Measurements from ENCODE around the gene C1QTNF12.
"Not testable (repeated sequence)": the region's sequence is repeated elsewhere in the genome, so short reads cannot be mapped to it uniquely, and the experiment has no call there.

C1QTNF12 gene

GRCh38 chr1:1259540-1259939, 13.0 kb upstream of the C1QTNF12 start:
- DNase-seq (ENCODE audit: low read depth in 2 of 2), result no peak

GRCh38 chr1:1259119-1259488, 12.6 kb upstream of the C1QTNF12 start:
- no peak for DNase-seq (ENCODE audit: low read depth in 2 of 2)

- no peak for DNase-seq (ENCODE audit: low read depth in 2 of 2)
Observed at GRCh38 chr1:1256956-1257871, 10.7 kb upstream of the C1QTNF12 start.

- DNase-seq (ENCODE audit: low read depth in 2 of 2), result no peak
Observed at GRCh38 chr1:1255611-1256010, 9.1 kb upstream of the C1QTNF12 start.

GRCh38 chr1:1255078-1255477, 8.6 kb upstream of the C1QTNF12 start:
- DNase-seq (ENCODE audit: low read depth in 2 of 2), result no peak

GRCh38 chr1:1254667-1254998, 8.1 kb upstream of the C1QTNF12 start:
- DNase-seq (ENCODE audit: low read depth in 2 of 2), result no peak

- no peak for DNase-seq (ENCODE audit: low read depth in 2 of 2)
Observed at GRCh38 chr1:1253972-1254666, 7.6 kb upstream of the C1QTNF12 start.

- no peak for DNase-seq (ENCODE audit: low read depth in 2 of 2)
Observed at GRCh38 chr1:1253314-1253713, 6.8 kb upstream of the C1QTNF12 start.

GRCh38 chr1:1250786-1251284, 4.3 kb upstream of the C1QTNF12 start:
- DNase-seq (ENCODE audit: low read depth in 2 of 2), result peak; percentile 31 to 41

GRCh38 chr1:1248009-1248913, 1.7 kb upstream of the C1QTNF12 start:
- not testable (repeated sequence) for DNase-seq (ENCODE audit: low read depth in 2 of 2)

- DNase-seq (ENCODE audit: low read depth in 2 of 2), result no peak
Observed at GRCh38 chr1:1247341-1247913, 905 bp upstream of the C1QTNF12 start.

GRCh38 chr1:1245817-1246576, 525 bp downstream of the C1QTNF12 start:
- DNase-seq (ENCODE audit: low read depth in 2 of 2), result no peak

- DNase-seq (ENCODE audit: low read depth in 2 of 2), result no peak
Observed at GRCh38 chr1:1245178-1245816, 1.2 kb downstream of the C1QTNF12 start.

GRCh38 chr1:1244192-1244811, 2.2 kb downstream of the C1QTNF12 start:
- no peak for DNase-seq (ENCODE audit: low read depth in 2 of 2)

- no peak for DNase-seq (ENCODE audit: low read depth in 2 of 2)
Observed at GRCh38 chr1:1243807-1244191, 2.7 kb downstream of the C1QTNF12 start.

- no peak for DNase-seq (ENCODE audit: low read depth in 2 of 2)
Observed at GRCh38 chr1:1243266-1243660, 3.3 kb downstream of the C1QTNF12 start.

- DNase-seq (ENCODE audit: low read depth in 2 of 2), result no peak
Observed at GRCh38 chr1:1242461-1243265, 3.9 kb downstream of the C1QTNF12 start.

- DNase-seq (ENCODE audit: low read depth in 2 of 2), result no peak
Observed at GRCh38 chr1:1241588-1242219, 4.8 kb downstream of the C1QTNF12 start.

Measured in stimulated activated CD8-positive, alpha-beta memory T cell treated with anti-CD3 and anti-CD28 coated beads, Interleukin-7, amount 100 ng/mL, for 1 hour (primary cell).